ENCODE measurements around the gene GH2.
"Not testable (repeated sequence)": the region's sequence is repeated elsewhere in the genome, so short reads cannot be mapped to it uniquely, and the experiment has no call there.

The GH2 gene

DNA sequence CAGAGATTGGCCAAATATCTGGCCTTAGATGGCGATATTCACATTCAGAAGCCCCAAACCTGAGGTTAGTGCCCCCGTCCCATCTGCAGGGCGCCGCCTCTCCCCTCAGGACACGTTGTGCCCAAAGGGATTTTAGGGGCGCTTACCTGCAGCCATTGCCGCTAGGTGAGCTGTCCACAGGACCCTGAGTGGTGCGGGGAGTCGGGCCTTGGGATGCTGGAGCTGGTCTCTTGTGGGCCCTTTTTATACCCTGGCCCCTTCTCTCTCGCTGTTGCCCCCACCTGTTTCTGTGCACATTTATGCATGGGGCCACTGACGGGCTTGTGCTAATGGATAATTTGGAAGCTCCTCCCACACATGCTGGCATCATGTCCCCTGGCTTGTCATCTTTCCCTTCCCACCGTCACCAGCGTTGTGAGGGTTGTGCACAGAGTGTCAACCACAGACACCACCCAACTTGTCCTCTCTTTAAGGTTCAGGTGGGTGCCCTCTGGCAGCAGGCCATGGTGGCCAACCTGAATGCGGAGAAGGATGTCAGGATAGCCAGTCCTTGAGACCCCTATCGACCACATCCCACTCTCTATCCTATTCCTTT, 29.4 kb upstream of the GH2 start, which contains the start of gene CSHL1:
Gene CSHL1, minus strand, starts transcription at position 218 of the 595 bp plus-strand sequence. Its CDS starts 62 bp downstream, at position 156.
- no peak for DNase-seq

DNA sequence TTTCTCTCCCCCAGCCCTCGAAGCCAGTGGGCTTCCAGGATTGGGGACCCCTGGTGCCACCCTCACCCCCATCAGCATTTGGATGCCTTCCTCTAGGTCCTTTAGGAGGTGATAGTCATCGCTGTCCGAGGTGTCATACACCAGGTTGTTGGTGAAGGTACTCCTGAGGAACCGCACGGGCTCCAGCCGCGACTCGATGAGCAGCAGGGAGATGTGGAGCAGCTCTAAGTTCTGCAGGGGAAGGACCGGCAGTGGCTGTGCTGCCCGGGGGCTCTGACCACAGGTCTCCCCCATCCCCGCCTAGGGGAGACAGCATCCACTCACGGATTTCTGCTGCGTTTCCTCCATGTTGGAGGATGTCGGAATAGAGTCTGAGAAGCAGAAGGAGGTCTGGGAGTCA, 28.4 kb upstream of the GH2 start:
- DNase-seq: no peak

DNA sequence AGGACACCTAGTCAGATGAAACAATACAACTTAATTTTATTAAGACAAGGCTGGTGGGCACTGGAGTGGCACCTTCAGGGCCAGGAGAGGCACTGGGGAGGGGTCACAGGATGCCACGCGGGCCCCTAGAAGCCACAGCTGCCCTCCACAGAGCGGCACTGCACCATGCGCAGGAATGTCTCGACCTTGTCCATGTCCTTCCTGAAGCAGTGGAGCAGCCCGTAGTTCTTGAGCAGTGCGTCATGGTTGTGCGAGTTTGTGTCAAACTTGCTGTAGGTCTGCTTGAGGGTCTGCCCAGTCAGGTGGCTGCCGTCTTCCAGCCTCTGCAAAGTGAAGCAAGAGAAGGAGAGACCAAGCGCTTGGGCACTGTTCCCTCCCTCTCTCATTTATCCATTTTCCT, 27.8 kb upstream of the GH2 start:
- DNase-seq: not testable (repeated sequence)

DNA sequence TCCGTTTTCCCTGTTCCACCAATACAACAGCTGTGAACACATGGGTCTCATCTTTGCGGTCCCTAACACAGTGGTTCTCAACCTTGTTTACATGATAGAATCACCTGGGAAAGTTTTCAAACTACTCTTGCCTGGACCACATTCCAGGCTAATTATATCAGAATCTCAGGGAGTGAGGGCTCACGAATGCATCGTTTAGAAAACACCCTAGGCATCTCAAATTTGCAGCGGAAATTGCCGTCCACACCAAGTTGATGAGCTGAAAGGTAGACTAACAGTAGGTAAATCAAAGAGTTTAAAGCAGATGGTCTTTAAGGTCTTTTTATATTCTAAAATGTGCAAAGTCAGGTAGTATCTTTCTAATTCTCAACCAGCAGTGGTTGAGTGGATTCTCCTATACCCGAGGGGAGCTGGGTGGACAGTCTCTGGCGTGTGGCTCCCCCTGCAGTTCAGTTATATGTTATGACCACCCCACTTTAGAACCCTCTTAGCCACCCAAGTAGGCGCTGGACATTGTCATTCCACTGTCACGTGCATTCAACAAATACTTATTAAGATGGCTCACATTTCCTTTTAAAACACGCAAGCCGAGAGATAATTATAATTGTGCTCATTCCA, 25.5 kb upstream of the GH2 start:
- not testable (repeated sequence) for DNase-seq

DNA sequence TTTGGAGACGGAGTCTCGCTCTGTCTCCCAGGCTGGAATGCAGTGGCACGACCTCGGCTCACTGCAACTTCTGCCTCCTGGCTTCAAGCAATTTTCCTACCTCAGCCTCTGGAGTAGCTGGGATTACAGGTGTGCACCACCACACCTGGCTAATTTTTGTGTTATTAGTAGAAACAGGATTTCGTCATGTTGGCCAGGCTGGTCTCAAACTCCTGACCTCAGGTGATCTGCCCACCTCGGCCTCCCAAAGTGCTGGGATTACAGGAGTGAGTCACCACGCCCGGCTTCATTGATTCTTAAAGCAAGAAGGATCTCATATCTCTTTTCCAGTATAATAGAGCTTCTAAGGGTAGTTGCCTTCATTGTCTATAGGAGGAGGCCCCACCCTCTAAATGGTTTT, 23.1 kb upstream of the GH2 start:
- not testable (repeated sequence) for DNase-seq

DNA sequence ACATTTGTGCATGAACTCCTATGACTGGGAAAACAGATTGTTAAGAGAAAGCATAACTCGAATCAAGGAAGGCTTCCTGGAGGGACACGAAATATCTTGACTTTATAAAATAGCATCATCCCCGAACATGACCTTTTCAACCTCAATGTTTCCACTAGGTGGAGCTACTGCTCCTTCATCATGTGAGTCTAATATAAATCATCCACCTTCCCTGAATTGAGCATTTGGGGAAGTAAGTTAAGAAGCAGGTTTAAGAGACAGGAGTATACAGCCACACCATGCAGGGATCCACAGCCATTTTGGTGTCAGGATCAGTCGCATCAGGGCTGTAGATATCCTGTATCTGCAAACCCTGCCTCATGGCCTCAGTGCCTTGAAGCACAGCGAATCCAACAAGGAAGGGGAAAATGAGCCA, 22.1 kb upstream of the GH2 start:
- peak in 1 of 5 experiments; percentile 22 for DNase-seq

DNA sequence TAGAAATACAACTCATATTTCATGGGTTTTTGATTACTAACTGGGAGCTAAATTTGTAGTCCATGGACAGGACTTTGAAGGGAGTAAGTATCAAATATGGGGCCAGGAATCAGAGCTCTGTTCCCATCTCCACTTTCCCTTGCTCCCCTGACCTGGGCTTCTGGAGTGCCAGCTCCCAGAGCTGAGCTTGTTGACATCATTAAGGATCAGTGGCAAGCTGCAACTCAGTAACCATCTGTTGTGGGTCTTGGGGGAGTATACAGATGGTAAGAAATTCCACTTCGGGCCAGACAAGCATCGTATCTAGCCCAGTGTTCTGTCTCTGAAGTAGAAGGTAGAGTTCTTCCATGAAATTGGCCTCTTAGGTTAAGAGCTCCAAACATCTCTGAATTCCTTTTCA, 20.2 kb upstream of the GH2 start:
- not testable (repeated sequence) for DNase-seq

DNA sequence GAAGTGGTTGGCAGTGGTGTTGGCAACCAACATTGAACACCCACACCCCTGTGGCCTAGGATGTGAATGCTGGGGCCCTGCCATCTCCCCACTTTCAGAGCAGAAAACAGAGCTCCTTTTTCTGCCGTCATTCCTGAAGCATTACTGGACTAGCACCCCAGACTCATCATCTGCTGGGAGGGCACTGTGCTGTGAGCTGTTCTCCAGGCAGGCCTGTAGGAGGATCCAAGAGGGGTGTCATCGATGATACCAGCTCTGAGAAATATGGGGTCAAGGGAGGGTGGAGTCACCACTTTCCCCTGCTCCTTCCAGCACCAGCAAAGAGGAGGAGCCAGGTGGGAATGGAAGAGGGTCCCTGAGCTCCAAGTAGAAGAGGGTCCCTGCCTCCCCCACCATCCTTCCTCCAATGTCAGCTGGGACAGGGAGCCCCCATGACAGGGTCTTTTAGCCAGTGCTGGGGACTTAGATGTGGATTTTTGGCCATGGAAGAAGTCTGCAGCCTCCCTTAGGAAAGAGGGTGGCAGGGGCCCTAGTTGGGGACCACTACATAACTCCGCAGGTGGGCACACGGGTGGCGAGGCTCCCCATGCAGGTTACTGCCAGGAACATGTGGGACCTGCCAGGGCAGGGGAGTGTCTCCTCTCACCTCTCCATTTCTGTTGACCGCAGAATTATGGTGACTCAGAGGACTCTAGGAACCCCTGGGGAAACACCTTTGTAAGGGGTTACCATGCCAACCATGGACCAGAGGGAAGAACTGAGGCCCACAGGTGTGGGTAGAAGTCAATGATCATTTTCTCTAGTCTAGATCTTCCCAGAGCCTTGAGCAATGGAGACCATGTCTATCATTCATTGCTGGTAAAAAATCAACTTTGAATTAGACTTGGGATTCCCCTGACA, 17.4 kb upstream of the GH2 start:
- DNase-seq: peak in 2 of 5 experiments; percentile 32 to 41

DNA sequence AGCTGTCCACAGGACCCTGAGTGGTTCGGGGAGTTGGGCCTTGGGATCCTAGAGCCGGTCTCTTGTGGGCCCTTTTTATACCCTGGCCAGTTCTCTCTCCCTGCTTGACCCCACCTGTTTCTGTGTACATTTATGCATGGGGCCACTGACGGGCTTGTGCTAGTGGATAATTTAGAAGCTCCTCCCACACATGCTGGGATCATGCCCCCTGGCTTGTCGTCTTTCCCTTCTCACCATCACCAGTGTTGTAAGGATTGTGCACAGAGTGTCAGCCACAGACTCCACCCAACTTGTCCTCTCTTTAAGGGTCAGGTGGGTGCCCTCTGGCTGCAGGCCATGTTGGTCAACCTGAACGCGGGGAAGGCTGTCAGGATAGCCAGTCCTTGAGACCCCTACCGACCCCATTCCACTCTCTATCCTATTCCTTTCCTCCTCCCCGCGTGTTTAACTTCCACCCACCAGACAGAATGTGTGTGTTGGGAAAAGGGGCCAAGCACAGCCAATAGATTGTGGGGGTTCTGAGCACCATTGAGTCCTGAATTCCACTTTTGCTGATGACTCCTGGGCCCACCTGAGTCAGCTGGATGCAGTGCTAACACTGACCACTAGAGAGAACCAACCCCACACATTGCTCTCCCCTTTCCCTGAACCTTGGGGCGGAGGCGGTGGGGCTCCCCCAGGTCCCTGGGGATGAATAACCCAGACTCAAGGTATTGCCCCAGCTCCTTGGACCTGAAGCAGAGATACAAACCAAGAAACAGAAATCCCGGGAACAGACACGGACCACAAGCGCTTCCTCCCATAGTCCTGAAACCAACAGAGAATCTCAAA, 15.0 kb upstream of the GH2 start, which contains the start of gene CSH1:
Gene CSH1, minus strand, starts transcription at position 51 of the 831 bp plus-strand sequence. CDS start 63 bp downstream, outside the sequence.
- not testable (repeated sequence) for DNase-seq

DNA sequence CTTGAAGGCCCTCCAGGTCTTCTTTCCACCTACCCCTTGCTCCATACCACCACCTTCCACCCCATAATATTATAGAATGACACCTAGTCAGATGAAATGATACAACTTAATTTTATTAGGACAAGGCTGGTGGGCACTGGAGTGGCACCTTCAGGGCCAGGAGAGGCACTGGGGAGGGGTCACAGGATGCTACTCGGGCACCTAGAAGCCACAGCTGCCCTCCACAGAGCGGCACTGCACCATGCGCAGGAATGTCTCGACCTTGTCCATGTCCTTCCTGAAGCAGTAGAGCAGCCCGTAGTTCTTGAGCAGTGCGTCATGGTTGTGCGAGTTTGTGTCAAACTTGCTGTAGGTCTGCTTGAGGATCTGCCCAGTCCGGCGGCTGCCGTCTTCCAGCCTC, 13.1 kb upstream of the GH2 start:
- not testable (repeated sequence) for DNase-seq

DNA sequence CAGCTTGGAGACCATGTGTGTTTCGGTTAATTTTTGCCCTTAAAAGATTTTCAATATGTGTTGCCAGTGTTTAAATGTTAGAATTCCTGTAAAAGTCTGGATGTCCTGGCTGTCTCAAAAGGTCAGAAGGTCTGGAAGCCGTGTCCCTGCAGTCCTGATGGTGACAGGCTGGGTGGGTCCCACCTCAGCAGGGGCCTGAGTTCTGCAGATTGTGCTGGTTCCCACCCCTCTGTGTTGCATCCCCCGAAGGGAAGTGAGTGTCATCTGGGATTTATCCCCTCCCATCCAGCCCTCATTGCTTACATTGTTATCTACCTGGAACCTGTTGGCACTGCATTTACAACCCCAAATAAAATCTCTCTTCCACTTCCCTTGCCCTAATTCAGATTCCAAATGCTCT, 12.3 kb upstream of the GH2 start:
- not testable (repeated sequence) for DNase-seq

DNA sequence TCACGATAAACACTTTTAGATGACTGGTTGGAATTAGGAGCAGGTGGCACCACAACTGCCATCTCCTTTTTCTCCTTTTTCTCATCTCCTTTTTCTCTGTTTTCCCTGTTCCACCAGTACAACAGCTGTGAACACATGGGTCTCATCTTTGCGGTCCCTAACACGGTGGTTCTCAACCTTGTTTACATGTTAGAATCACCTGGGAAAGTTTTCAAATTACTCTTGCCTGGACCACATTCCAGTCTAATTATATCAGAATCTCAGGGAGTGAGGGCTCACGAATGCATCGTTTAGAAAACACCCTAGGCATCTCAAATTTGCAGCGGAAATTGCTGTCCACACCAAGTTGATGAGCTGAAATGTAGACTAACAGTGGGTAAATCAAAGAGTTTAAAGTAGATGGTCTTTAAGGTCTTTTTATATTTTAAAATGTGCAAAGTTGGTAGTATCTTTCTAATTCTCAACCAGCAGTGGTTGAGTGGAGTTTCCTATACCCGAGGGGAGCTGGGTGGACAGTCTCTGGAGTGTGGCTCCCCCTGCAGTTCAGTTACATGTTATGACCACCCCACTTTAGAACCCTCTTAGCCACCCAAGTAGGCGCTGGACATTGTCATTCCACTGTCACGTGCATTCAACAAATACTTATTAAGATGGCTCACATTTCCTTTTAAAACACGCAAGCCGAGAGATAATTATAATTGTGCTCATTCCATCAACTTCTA, 10.7 kb upstream of the GH2 start:
- DNase-seq: not testable (repeated sequence)

DNA sequence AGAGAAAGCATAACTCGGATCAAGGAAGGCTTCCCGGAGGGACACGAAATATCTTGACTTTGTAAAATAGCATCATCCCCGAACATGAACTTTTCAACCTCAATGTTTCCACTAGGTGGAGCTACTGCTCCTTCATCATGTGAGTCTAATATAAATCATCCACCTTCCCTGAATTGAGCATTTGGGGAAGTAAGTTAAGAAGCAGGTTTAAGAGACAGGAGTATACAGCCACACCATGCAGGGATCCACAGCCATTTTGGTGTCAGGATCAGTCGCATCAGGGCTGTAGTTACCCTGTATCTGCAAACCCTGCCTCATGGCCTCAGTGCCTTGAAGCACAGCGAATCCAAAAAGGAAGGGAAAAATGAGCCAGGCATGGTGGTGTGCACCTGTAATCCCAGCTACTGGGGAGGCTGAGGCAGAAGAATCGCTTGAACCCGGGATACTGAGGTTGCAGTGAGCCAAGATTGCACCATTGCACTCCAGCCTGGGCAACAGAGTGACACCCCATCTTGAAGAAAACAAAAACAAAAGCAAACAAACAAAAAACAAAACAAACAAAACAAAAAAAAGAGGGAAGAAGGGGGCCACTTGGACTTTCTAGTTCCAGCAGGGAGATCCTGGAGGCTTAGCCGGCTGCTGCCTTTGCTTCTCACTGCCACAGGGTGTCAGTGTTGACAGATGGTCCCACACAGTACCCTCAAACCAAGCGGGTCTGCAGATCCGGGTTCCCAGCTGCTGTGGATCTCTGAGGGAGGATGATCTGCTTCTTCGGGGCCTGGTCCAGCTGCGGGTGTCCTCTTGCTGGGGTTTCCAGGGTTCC, 7.5 kb upstream of the GH2 start:
- peak in 1 of 5 experiments; percentile 22 for DNase-seq

DNA sequence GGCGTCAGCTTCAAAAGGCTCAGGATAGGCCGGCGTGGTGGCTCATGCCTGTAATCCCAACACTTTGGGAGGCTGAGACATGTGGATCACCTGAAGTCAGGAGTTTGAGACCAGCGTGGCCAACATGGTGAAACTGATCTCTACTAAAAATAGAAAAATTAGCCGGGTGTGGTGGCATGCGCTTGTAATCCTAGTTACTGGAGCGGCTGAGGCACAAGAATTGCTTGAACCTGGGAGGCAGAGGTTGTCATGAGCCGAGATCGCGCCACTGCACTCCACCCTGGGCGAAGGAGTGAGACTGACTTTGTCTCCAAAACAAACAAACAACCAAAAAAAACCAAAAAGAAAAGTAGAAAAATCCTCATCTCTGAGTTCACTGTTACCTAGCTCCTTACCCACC, 3.4 kb upstream of the GH2 start:
- DNase-seq: not testable (repeated sequence)

DNA sequence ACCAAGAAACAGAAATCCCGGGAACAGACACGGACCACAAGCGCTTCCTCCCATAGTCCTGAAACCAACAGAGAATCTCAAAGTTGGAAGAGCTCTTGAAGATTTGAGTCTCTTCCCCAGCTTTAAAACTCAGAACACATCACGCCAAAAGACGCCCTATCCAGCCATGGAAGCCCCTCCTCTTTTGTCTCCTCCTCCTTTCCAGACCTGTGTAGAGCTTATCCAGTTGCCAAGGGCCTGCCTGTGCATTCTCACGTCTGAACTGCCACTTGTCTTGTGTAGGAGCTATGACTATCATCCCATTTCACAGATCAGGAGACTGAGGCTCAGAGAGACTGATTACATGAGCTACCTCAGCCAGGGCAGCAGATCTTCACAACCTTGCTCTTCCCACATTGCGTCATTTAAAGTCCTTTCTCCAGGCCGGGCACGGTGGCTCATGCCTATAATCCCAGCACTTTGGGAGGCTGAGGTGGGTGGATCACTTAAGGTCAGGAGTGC, 932 bp upstream of the GH2 start:
- DNase-seq: not testable (repeated sequence)

DNA sequence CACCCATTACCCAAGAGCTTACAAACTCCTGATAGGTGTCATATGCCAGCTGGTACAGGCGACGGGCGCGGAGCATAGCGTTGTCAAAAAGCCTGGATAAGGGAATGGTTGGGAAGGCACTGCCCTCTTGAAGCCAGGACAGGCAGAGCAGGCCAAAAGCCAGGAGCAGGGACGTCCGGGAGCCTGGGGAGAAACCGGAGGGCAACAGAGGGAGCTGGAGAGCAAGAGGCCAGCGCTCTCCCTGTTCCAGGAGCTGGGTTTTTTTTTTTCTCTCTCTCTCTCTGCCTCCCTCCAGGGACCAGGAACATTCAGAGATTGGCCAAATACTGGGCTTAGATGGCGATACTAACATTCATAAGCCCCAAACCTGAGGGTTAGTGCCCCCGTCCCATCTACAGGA, 407 bp downstream of the GH2 start:
- not testable (repeated sequence) for DNase-seq

DNA sequence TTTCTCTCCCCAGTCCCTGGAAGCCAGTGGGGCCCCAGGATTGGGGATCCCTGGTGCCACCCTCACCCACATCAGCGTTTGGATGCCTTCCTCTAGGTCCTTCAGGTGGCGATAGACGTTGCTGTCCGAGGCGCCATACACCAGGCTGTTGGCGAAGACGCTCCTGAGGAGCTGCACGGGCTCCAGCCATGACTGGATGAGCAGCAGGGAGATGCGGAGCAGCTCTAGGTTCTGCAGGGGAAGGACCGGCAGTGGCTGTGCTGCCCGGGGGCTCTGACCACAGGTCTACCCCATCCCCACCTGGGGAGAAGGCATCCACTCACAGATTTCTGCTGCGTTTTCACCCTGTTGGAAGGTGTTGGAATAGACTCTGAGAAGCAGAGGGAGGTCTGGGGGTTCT, 1.0 kb downstream of the GH2 start:
- DNase-seq: no peak

DNA sequence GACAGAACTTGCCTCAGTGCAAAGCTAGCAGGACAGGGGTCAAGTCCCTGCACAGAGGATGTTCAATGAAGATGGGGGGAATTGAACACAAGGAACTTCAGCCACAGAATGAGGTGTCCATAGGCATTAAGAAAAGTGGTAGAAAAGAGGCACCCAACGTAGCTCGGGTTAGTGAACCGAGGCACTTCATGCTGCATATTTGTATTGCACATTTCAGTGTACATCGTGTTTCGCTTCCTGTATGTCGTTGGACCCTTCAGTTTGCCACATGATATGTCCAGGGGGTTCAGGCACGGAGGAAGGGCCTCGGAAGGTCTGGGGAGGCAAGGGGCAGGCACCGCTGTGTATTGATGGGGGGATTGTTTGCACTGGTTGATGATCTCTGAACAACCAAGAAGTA, 3.3 kb downstream of the GH2 start:
- DNase-seq: not testable (repeated sequence)

DNA sequence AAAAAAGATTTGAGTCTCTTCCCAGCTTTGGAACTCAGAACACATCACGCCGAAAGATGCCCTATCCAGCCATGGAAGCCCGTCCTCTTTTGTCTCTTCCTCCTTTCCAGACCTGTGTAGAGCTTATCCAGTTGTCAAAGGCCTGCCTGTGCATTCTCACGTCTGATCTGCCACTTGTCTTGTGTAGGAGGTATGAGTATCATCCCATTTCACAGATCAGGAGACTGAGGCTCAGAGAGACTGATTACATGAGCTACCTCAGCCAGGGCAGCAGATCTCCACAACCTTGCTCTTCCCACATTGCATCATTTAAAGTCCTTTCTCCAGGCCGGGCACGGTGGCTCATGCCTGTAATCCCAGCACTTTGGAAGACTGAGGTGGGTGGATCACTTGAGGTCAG, 7.1 kb downstream of the GH2 start:
- not testable (repeated sequence) for DNase-seq

DNA sequence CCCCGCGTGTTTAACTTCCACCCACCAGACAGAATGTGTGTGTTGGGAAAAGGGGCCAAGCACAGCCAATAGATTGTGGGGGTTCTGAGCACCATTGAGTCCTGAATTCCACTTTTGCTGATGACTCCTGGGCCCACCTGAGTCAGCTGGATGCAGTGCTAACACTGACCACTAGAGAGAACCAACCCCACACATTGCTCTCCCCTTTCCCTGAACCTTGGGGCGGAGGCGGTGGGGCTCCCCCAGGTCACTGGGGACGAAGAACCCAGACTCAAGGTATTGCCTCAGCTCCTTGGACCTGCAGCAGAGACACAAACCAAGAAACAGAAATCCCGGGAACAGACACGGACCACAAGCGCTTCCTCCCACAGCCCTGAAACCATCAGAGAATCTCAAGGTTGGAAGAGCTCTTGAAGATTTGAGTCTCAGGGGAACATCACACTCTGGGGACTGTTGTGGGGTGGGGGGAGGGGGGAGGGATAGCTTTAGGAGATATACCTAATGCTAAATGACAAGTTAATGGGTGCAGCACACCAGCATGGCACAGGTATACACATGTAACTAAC, 7.6 kb downstream of the GH2 start:
- DNase-seq: not testable (repeated sequence)

Measured in T-helper 2 cell (primary cell).